Neuron (in vitro differentiated cells): ENCODE measurements around the gene ARHGDIG.

Experiments
- H2AFZ ChIP-seq: one replicate; pipeline ENCODE4 v1.6.1; 2013; ENCODE audit warnings: low read depth, mild to moderate bottlenecking, inconsistent platforms, low read length, moderate library complexity
- H3K27me3 ChIP-seq: one replicate; pipeline ENCODE4 v1.6.1; 2013; ENCODE audit warnings: low read length; ENCODE audit not compliant: insufficient read depth
- H3K36me3 ChIP-seq: one replicate; pipeline ENCODE4 v1.6.1; 2013; ENCODE audit warnings: low read length; ENCODE audit not compliant: insufficient read depth
- H3K4me1 ChIP-seq: one replicate; pipeline ENCODE4 v1.6.1; 2013; ENCODE audit warnings: low read length; ENCODE audit not compliant: insufficient read depth
- H3K4me3 ChIP-seq: 2 replicates; pipeline ENCODE4 v1.5.1; 2013; ENCODE audit warnings: mild to moderate bottlenecking, low read length, moderate library complexity
- H3K9me3 ChIP-seq: one replicate; pipeline ENCODE4 v1.6.1; 2013; ENCODE audit warnings: low read length

Gene ARHGDIG

GRCh38 chr16:278863-279366 lies 1.5 kb upstream of the ARHGDIG start:
- Histone ChIP-seq H3K4me3 (no peak overlapping the region), H3K36me3 (no peaks in the 10 kb centered on the region), H3K27me3 (peaks cover 50% of the 10 kb centered on the region), H3K9me3 (no peaks in the 10 kb centered on the region), H2AFZ (no peak overlapping the region), H3K4me1 (peaks cover 8% of the 10 kb centered on the region)

GRCh38 chr16:279531-279930 lies 860 bp upstream of the ARHGDIG start:
- no peaks in the 10 kb centered on the region for H3K36me3 ChIP-seq
- no peak overlapping the region for H3K4me3 ChIP-seq
- peaks cover 8% of the 10 kb centered on the region for H3K4me1 ChIP-seq
- no peak overlapping the region for H2AFZ ChIP-seq
- H3K27me3 ChIP-seq: peaks cover 44% of the 10 kb centered on the region
- H3K9me3 ChIP-seq: peaks cover 1% of the 10 kb centered on the region

DNA sequence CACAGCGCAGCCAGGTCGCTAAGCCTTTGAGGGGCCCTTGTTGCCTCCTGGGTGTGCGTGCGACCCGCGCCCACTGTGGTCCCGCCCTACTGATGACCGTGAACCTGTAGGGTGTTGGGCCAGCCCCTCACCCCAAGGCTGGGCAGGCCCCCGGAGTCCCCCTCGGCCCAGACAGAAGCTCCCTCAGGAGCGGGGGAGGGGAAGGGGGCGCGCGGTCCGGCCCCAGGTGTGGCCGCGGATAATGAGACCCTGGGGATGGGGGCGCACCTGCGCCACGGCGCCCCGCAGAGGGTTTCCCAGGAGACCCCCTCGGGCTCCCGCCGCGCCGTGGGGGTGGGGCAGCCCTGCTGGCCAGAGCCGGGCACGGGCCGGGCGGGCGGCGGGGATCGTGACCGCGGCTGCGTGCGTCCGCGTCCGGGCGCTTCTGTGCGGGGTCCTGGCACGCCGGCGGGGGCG lies 358 bp upstream of the ARHGDIG start:
- H3K4me1 ChIP-seq: peaks cover 7% of the 10 kb centered on the region
- no peaks in the 10 kb centered on the region for H3K36me3 ChIP-seq
- H3K27me3 ChIP-seq: peaks cover 40% of the 10 kb centered on the region
- peaks cover 3% of the 10 kb centered on the region for H3K9me3 ChIP-seq
- peak overlapping the region; percentile 25 for H3K4me3 ChIP-seq
- no peak overlapping the region for H2AFZ ChIP-seq

DNA sequence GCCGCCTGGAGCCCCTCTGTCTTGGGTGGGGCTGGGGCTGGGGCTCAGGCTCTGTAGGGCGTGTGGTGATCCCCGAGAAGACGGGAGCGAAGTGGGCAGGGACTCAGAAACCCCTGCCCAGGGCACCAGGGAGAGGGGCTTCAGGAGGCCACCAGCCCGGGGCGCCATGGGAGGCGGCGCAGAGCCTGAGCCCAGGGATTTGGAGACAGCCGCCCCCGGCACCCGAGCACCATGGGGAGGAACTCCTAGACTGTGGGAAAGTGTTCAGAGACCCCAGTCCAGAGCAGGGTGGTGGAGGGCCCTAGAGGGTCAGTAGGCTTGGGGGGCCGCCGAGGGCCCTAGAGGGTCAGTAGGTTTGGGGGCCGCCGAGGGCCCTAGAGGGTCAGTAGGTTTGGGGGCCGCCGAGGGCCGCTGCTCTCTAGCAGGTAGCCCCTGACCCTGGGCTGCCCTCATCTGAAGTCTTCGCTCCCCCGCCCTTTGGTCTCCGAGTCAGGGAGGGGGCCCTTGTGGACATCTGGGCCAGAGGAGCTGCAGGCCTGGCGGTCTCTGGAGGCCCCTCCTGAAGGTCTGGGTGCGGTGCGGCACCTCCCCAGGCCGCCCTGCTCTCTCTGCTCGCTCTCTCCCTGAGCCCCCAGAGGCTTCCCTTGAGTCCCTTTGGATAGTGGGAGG lies 734 bp downstream of the ARHGDIG start:
- peaks cover 4% of the 10 kb centered on the region for H3K4me1 ChIP-seq
- H2AFZ ChIP-seq: no peak overlapping the region
- peaks cover 6% of the 10 kb centered on the region for H3K9me3 ChIP-seq
- peak overlapping the region; percentile 47 for H3K4me3 ChIP-seq
- H3K36me3 ChIP-seq: no peaks in the 10 kb centered on the region
- peaks cover 34% of the 10 kb centered on the region for H3K27me3 ChIP-seq

DNA sequence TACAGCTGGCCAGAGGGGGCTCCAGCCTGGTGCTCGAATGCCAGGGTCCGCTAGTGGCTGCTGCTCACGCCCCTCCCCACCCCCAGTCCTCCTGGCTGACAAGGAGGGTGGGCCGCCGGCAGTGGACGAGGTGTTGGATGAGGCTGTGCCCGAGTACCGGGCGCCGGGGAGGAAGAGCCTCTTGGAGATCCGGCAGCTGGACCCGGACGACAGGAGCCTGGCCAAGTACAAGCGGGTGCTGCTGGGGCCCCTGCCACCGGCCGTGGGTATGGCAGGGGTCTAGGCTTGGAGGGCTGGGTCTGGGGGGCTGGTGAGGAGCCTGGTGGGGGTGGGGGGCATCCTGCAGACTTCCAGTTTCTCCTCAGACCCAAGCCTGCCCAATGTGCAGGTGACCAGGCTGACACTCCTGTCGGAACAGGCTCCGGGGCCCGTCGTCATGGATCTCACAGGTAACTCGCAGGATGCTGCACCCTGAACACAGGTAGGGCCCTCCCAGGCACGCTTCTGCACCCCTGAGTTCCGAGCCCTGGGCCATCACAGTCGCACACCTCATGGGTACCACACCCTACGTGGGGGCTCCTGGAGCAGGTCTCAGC lies 1.4 kb downstream of the ARHGDIG start:
- no peak overlapping the region for H3K4me3 ChIP-seq
- peaks cover 29% of the 10 kb centered on the region for H3K27me3 ChIP-seq
- H3K36me3 ChIP-seq: peaks cover 2% of the 10 kb centered on the region
- H3K4me1 ChIP-seq: peaks cover 4% of the 10 kb centered on the region
- H2AFZ ChIP-seq: no peak overlapping the region
- peaks cover 10% of the 10 kb centered on the region for H3K9me3 ChIP-seq

DNA sequence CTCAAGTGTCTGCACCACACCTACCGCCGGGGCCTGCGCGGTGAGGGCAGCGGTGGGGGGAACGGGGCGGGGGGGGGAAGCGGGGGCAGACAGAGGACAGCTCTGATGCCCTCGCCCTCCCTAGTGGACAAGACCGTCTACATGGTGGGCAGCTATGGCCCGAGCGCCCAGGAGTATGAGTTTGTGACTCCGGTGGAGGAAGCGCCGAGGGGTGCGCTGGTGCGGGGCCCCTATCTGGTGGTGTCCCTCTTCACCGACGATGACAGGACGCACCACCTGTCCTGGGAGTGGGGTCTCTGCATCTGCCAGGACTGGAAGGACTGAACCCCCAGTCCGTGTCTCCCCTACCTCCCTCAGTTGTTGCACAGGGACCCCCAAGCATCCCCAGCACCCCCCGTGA lies 2.1 kb downstream of the ARHGDIG start:
- Histone ChIP-seq H3K27me3 (peaks cover 29% of the 10 kb centered on the region), H3K4me1 (peaks cover 4% of the 10 kb centered on the region), H2AFZ (no peak overlapping the region), H3K36me3 (peaks cover 4% of the 10 kb centered on the region), H3K9me3 (peaks cover 10% of the 10 kb centered on the region), H3K4me3 (no peak overlapping the region)

DNA sequence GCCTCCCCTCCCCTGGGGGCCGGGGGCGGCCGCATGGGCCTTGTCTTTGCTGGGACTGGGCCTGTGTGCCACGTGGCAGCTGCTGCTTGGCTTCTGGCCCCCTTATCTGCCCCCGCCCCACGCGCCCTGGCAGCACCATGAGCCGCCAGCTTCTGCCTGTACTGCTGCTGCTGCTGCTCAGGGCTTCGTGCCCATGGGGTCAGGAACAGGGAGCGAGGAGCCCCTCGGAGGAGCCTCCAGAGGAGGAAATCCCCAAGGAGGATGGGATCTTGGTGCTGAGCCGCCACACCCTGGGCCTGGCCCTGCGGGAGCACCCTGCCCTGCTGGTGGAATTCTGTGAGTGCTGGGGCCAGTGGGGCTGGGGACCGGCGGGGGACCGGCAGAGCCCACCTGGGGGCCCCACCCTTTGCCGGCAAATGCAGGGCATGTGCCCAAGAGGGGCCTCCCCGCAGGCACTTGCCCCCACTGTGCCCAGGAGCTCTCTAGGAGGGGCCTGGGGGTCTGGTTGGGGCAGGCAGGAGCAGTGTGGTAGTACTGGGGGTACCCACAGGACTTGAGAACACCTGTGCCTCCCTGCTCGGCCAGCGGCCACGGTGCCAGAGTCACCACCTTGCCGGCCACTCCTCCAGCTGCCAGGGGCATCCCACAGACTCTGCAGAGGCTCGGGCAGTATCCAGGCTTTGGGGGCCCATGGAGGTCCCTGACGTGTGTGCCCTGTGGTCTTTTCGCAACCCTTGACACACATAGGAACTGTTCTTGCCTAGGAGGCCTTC lies 2.8 kb downstream of the ARHGDIG start, which contains the start of gene PDIA2:
PDIA2 (plus strand) TSS at position 132 of the 773 bp plus-strand sequence; CDS start at position 138, 6 bp downstream.
- Histone ChIP-seq H3K4me3 (no peak within 1 kb of the TSS), H3K27me3 (peaks cover 29% of the 10 kb centered on the region), H3K4me1 (peaks cover 4% of the 10 kb centered on the region), H3K36me3 (peaks cover 11% of the 10 kb centered on the region), H3K9me3 (peaks cover 13% of the 10 kb centered on the region), H2AFZ (no peak within 1 kb of the TSS)

GRCh38 chr16:284204-285120 lies 4.1 kb downstream of the ARHGDIG start:
- Histone ChIP-seq H3K36me3 (peaks cover 22% of the 10 kb centered on the region), H3K4me3 (no peak overlapping the region), H3K4me1 (peaks cover 4% of the 10 kb centered on the region), H2AFZ (no peak overlapping the region), H3K27me3 (peaks cover 17% of the 10 kb centered on the region), H3K9me3 (peaks cover 16% of the 10 kb centered on the region)

DNA sequence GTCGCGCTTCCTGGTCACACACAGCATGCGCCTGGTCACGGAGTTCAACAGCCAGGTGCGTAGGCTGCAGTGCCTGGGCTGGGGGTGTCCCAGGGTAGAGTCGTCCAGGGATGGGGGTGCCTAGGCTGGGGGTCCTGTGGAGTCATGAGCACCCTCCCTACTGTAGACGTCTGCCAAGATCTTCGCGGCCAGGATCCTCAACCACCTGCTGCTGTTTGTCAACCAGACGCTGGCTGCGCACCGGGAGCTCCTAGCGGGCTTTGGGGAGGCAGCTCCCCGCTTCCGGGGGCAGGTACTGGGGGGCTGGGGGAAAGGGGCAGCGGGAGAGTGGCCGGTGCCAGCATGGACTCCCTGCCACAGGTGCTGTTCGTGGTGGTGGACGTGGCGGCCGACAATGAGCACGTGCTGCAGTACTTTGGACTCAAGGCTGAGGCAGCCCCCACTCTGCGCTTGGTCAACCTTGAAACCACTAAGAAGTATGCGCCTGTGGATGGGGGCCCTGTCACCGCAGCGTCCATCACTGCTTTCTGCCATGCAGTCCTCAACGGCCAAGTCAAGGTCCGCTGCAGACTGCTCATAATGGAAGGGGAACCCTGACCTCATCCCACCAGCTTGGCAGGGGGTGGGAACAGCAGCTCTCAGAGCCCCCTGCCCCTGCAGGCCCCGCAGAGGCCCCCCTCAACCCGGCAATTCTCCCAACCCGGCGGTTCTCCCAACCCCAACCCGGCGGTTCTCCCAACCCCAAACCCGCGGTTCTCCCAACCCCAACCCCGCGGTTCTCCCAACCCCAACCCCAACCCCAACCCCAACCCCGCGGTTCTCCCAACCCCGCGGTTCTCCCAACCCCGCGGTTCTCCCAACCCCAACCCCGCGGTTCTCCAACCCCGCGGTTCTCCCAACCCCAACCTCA lies 5.0 kb downstream of the ARHGDIG start:
- peaks cover 25% of the 10 kb centered on the region for H3K36me3 ChIP-seq
- no peak overlapping the region for H3K4me3 ChIP-seq
- H3K9me3 ChIP-seq: peaks cover 16% of the 10 kb centered on the region
- H2AFZ ChIP-seq: no peak overlapping the region
- peaks cover 4% of the 10 kb centered on the region for H3K4me1 ChIP-seq
- peaks cover 13% of the 10 kb centered on the region for H3K27me3 ChIP-seq

DNA sequence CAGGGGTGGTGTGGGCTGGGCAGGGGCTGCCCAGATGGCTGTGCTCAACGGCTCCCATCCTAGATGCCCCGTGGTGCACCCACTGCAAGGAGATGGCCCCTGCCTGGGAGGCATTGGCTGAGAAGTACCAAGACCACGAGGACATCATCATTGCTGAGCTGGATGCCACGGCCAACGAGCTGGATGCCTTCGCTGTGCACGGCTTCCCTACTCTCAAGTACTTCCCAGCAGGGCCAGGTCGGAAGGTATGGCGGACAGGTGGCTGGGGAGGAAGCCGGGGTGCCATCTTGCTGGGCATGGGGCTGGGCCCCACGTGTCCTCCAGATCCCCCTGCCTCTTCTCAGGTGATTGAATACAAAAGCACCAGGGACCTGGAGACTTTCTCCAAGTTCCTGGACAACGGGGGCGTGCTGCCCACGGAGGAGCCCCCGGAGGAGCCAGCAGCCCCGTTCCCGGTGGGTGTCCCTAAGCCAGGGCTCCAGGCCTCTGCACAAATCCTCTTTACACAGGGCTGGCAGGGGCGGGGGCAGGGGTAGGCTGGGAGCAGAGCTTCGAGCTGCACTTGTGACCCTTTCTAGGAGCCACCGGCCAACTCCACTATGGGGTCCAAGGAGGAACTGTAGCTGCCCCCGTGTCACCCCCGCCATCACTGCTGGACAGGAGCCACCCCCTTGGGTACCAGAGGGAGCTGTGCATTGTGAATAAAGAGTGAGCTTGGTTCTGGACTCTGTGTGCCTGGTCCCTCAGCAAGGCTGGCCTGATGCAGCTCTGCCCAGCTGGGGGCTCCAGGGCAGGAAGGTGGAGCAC lies 6.3 kb downstream of the ARHGDIG start:
- H2AFZ ChIP-seq: no peak overlapping the region
- peaks cover 36% of the 10 kb centered on the region for H3K36me3 ChIP-seq
- peaks cover 16% of the 10 kb centered on the region for H3K9me3 ChIP-seq
- no peaks in the 10 kb centered on the region for H3K4me1 ChIP-seq
- no peak overlapping the region for H3K4me3 ChIP-seq
- H3K27me3 ChIP-seq: peaks cover 3% of the 10 kb centered on the region

DNA sequence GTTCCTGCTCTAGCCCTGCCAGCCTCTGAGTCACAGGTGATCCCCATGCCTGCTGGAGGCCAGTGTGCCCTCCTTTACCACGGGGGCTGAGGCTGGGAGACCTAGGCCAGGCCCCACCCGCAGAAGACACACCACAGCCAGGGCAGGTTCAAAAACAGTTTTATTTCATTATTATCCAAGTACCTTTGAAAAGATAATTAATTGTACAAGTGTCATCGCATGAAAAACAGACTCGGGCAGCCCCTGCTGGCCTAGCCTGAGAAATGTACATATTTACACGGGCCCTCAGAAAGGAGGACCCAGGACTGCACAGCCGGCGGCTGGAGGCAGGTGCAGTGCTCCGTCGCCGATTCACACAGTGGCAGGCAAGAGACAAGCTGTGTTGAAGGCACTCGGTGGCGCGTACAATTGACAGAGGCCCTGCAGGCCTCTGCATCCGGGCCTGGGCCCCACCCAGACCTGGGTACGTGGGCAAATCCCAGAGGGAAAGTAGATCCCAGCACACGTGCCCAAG lies 7.0 kb downstream of the ARHGDIG start:
- Histone ChIP-seq H3K4me1 (no peaks in the 10 kb centered on the region), H3K27me3 (no peaks in the 10 kb centered on the region), H3K36me3 (peaks cover 42% of the 10 kb centered on the region), H3K4me3 (no peak overlapping the region), H3K9me3 (peaks cover 16% of the 10 kb centered on the region), H2AFZ (no peak overlapping the region)
